Thyroid gland (tissue), 4 donors: ENCODE results near the gene RHEB. TPM values are rescaled to one million over a fixed set of nuclear protein-coding genes. Genes with fewer than 3 reads are reported as not detected.
"Not testable (repeated sequence)": the region's sequence is repeated elsewhere in the genome, so short reads cannot be mapped to it uniquely, and the experiment has no call there.

Source experiments
- DNase-seq, 2 donors: peaks; one replicate each; pipeline ENCODE4 v3.0.0-alpha.2; 2019
- H3K27ac ChIP-seq, 3 donors: fragments of 200-600 bp; sonication (generic); 1 replicate in 2 of 3; 2 replicates in 1 of 3; pipeline ENCODE4 v1.5.1; 2016 to 2019; ENCODE audit warnings: mild to moderate bottlenecking in 1 of 3, moderate library complexity in 1 of 3
- H3K27me3 ChIP-seq: fragments of 200-600 bp; sonication (generic); one replicate; pipeline ENCODE4 v1.5.1; 2019
- H3K36me3 ChIP-seq, 2 donors: fragments of 200-600 bp; sonication (generic); one replicate each; pipeline ENCODE4 v1.5.1; 2016 to 2019
- H3K4me1 ChIP-seq, 2 donors: fragments of 200-600 bp; sonication (generic); one replicate each; pipeline ENCODE4 v1.5.1; 2017 to 2019
- H3K4me3 ChIP-seq, 3 donors: fragments of 200-600 bp; sonication (generic); replicated peaks in 1 of 3; 1 replicate in 2 of 3; 2 replicates in 1 of 3; pipeline ENCODE4 v1.5.1; 2016; ENCODE audit warnings: mild to moderate bottlenecking in 1 of 3
- H3K9me3 ChIP-seq: fragments of 200-600 bp; sonication (generic); one replicate; pipeline ENCODE4 v1.5.1; 2017
- POLR2A ChIP-seq, 2 donors: fragments of 450-650 bp; IDR thresholded peaks; one replicate each; pipeline ENCODE4 v1.6.1; 2017; ENCODE audit warnings: antibody characterized with exemption in 2 of 2, mild to moderate bottlenecking in 2 of 2, moderate library complexity in 1 of 2
- WGBS, 2 donors: methylation state at CpG; one replicate each; pipeline ENCODE4 v1.1.5; 2017; 5-methylcytosine and 5-hydroxymethylcytosine counted together
- intact Hi-C: fragments of 100-400 bp; cut with DNase I; formaldehyde crosslinking; loops from one replicate; pipeline ENCODE4 v1.15.1; 2023
- total RNA-seq, 4 donors: library from RNA; depleted of rRNA; stranded (reverse); fragments of >200 nt; gene quantifications; one replicate each; pipeline ENCODE4 v1.2.3, GENCODE V29; 2016
- TF ChIP-seq, protein P1 (sequence below), 6 experiments: fragments of 200-600 bp in 3 of 6; fragments of 450-650 bp in 3 of 6; sonication (generic) in 3 of 6; IDR thresholded peaks; one replicate each; pipeline ENCODE4 v1.5.1; 2016 to 2019; ENCODE audit warnings: antibody characterized with exemption in 6 of 6, mild to moderate bottlenecking in 2 of 6, inconsistent platforms in 1 of 6, moderate library complexity in 1 of 6

Gene RHEB
- total RNA-seq, 4 donors from 2014 or later: 88.3 to 104 (median 95.6) TPM

DNA sequence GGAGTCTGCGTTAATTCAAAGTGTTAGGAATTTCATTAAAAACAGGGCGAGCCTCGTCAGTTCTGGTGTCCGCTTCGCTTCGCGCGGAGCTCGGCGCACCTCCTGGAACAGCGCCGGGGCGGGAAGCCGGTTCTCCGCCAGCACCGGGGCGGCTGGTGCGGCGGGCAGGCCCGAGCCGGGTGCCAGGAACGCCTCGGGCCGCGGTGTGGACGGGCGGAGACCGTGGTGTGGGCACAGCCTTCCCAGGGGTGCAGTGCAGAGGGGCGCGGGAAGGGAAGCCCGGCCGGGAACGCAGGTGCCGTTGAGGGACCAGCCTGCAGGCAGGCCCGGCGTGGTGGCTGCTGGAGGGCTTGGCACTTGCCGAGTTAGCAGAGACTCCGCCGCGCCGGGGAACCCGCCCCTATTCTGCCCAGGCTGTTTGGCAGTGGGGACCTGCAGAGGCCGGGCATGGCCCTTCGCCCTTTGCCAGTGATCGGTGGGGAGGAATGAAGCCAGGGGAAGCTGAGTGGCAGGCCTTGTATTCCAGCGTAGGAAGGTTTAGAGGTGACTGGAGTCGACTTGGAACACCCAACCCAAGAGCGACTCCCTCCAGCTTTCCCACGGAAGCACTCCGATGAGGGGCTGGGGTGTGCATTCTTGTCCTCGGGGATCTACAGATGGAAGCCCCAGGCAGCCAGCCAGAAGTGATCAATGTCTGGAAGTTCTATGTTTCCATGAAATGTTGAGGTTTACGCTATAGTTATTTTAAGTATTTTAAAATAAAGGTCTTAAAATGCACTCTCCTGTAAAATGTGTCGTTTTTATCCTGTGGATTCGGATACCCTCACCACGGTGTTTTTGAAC is 945 bp upstream of the RHEB start:
- Histone ChIP-seq H3K27me3 (no peaks in the 10 kb centered on the region), H3K4me1 (peaks cover 18 to 25% of the 10 kb centered on the region in 2 donors), H3K36me3 (no peaks in the 10 kb centered on the region), H3K4me3 (peak overlapping the region; percentile 7 to 64 (median 47)), H3K27ac (peak overlapping the region; percentile 93 to 98 (median 97)), H3K9me3 (no peaks in the 10 kb centered on the region)
- intact Hi-C loops: no loop called here
- DNase-seq: peak; percentile 74 to 79
- 14 to 37% methylated on average over 14 to 37 of the region's 55 CpGs for WGBS, 2 donors
- TF ChIP-seq, protein P1, sequence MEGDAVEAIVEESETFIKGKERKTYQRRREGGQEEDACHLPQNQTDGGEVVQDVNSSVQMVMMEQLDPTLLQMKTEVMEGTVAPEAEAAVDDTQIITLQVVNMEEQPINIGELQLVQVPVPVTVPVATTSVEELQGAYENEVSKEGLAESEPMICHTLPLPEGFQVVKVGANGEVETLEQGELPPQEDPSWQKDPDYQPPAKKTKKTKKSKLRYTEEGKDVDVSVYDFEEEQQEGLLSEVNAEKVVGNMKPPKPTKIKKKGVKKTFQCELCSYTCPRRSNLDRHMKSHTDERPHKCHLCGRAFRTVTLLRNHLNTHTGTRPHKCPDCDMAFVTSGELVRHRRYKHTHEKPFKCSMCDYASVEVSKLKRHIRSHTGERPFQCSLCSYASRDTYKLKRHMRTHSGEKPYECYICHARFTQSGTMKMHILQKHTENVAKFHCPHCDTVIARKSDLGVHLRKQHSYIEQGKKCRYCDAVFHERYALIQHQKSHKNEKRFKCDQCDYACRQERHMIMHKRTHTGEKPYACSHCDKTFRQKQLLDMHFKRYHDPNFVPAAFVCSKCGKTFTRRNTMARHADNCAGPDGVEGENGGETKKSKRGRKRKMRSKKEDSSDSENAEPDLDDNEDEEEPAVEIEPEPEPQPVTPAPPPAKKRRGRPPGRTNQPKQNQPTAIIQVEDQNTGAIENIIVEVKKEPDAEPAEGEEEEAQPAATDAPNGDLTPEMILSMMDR (IDR thresholded peaks at IDR 0.05): no peak
- no peak for TF ChIP-seq POLR2A (IDR thresholded peaks at IDR 0.05)

DNA sequence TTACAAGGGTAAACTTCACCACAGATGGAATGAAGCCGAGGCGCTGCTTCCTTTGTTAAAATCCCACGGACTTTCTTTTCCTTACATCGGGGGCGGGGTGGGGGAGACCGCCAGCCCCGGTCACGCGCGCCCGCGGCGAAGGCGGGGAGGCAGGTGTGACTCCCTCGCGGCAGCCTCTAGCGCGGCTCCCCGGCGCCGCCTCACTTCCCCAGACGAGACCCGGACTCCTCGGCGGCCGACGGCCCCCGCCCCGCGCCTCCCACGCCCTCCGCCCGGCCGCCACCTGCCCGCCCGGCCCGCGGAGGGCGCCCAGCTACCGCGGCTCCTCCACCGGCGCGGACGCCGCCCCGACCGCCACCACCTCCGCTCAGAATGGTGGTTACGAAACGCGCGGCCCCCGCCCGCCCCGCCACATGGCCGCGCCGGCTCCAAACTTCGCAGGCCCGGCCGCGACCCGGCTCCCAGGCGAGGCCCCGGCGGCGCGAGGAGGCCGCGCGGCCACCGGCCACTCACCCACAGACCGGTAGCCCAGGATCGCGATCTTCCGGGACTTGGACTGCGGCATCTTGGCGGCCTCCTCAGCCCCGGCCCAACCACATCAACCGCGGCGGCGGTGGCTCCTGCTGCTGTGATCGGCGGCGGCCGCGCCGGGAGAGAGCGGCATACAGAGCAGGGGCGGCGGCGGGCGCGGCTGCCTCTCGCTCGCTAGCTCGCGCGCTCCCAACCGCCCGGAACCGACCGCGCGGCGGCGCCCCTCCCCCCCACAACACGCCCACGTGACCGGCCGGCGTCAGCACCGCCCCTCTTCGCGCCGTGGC is 539 bp downstream of the RHEB start:
- peak; percentile 50 to 57 for DNase-seq
- intact Hi-C loops: not testable (repeated sequence)

DNA sequence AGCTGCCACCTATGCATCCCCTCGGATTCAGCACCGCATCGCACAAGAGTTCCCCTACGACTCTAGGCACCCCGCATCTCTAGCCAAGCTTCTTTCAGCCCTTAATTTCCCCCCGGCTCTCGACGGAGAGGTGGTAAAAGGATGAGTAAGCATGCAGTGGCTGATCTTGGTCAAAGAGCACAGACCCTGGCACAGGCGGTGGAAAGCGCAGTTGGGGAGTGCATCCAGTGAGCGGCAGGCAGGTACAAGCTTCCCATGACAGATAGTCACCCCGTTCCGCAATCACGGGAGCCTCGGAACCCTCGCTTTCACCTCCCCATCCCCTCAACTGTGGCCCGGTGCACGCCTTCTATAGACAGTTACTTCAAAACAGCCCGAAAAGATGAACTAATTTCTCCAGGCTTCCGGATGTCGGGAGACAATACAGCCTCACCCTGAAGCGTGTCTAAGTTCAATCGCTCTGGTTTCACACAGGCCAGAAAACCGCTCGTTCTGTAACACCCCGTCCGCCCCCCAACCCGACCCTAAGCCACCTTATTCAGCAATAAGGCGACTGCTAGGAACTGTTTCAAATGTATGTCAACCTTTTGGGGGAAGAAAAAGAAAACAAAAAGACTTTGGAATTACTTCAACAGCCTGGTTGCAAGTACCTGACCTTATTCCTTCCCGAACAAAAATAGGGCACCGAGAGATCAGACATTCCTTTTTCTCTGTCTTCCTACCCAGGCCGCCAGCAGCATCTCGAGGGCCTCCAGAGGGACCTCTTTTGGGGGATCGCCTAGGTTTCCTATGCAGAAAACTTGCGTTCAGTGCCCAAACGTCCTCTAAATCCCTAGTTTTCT is 1.4 kb downstream of the RHEB start:
- H3K4me3 ChIP-seq: peak overlapping the region; percentile 22 to 92 (median 81)
- H3K27me3 ChIP-seq: no peaks in the 10 kb centered on the region
- peak overlapping the region; percentile 96 to 98 (median 97) for H3K27ac ChIP-seq
- no peaks in the 10 kb centered on the region for H3K36me3 ChIP-seq
- intact Hi-C loops: no loop called here
- TF ChIP-seq, protein P1 (IDR thresholded peaks at IDR 0.05): peak in 1 of 6 experiments; percentile 14
- TF ChIP-seq POLR2A (IDR thresholded peaks at IDR 0.05): peak in 1 of 2 donors; percentile 5
- peak; percentile 50 to 62 for DNase-seq
- no peaks in the 10 kb centered on the region for H3K9me3 ChIP-seq
- H3K4me1 ChIP-seq: peaks cover 18 to 25% of the 10 kb centered on the region in 2 donors
- 3% methylated on average over 33 to 36 of the region's 36 CpGs for WGBS, 2 donors

More for the DNA sequence above, 539 bp downstream of the RHEB start:
- H3K27me3 ChIP-seq, H3K36me3 ChIP-seq, H3K9me3 ChIP-seq: not testable (repeated sequence)
- Histone ChIP-seq H3K4me1 (peaks cover 18 to 25% of the 10 kb centered on the region in 2 donors), H3K27ac (peak overlapping the region; percentile 96 to 98 (median 97)), H3K4me3 (peak overlapping the region; percentile 67 to 92 (median 81))
- TF ChIP-seq, protein P1 (IDR thresholded peaks at IDR 0.05): peak in 2 of 6 experiments; percentile 20 to 21
- TF ChIP-seq POLR2A (IDR thresholded peaks at IDR 0.05): peak in 1 of 2 donors; percentile 67
- 0 to 1% methylated on average over 14 to 24 of the region's 118 CpGs for WGBS, 2 donors

DNA sequence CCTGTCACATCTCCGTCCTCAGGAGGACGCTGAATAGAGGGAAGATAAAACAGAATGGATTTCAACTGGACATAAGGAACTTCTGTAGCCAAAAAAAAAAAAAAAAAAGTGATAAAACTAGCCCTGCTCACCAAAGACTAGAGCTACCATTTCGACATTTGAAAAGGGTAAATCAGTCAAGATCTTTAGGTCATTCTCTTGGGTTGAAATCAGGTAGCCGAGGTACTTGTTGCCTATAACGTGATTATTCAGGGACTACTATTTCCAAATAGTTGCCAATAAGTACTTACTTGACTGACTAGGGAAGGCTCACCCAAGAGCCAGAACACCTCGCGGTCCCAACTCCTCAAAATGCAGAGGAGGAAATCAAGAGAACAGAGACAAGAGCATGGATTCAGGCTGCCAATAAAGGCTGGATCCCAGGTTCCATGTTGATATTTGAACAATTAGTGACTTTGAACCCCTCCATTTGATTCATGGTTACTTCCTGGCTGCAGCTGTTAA is 2.0 kb downstream of the RHEB start:
- TF ChIP-seq, protein P1 (IDR thresholded peaks at IDR 0.05): no peak
- TF ChIP-seq POLR2A (IDR thresholded peaks at IDR 0.05): no peak
- Histone ChIP-seq H3K4me1 (peaks cover 23 to 25% of the 10 kb centered on the region in 2 donors), H3K27me3 (no peaks in the 10 kb centered on the region), H3K4me3 (peak overlapping the region in 2 of 3 donors; percentile 22 to 92), H3K36me3 (no peaks in the 10 kb centered on the region), H3K9me3 (no peaks in the 10 kb centered on the region), H3K27ac (no peak overlapping the region)
- intact Hi-C loops: no loop called here
- 76 to 78% methylated on average over 7 of the region's 7 CpGs for WGBS, 2 donors
- DNase-seq: no peak
